PC-3 (cell line): ENCODE results near the gene SLC35F2. TPM values are rescaled to one million over a fixed set of nuclear protein-coding genes. Genes with fewer than 3 reads are reported as not detected.

ENCODE experiments used
- ATAC-seq: fragments of 200-7000 bp; cut with Tn5 transposase; 2 replicates; pipeline ENCODE4 v1.9.1; 2020; ENCODE audit warnings: mild to moderate bottlenecking, moderate library complexity
- BruUV-seq: library from RNA; stranded (reverse); fragments of 400-500 nt; replicated peaks from 2 replicates; lab custom pipeline; 2021; lab: Mats Ljungman, UMichigan
- CTCF ChIA-PET: fragments of 300-600 bp; sonication (Branson Sonifier 250); formaldehyde crosslinking; loops from one replicate; lab custom pipeline; 2022; ENCODE audit warnings: antibody characterized with exemption; lab: Charles Lee
- POLR2A ChIA-PET: fragments of 300-600 bp; sonication (Branson Sonifier 250); formaldehyde crosslinking; loops from one replicate; lab custom pipeline; 2022; ENCODE audit warnings: antibody characterized with exemption; ENCODE audit not compliant: unreplicated experiment; lab: Charles Lee
- DNase-seq: peaks from one replicate; pipeline ENCODE4 v3.0.0-alpha.2; 2015
- H2AFZ ChIP-seq: fragments of 300-600 bp; sonication (generic); 2 replicates; pipeline ENCODE4 v1.6.0; 2016; ENCODE audit warnings: antibody characterized with exemption, low read length
- H3F3A ChIP-seq: fragments of 300-600 bp; sonication (generic); one replicate; pipeline ENCODE4 v1.6.0; 2017; ENCODE audit warnings: antibody characterized with exemption, low read length, control low read depth, mild to moderate bottlenecking; ENCODE audit not compliant: unreplicated experiment
- H3K27ac ChIP-seq: fragments of 300-600 bp; sonication (generic); 2 replicates; pipeline ENCODE4 v1.5.1; 2016; ENCODE audit warnings: mild to moderate bottlenecking, low read length
- H3K27me3 ChIP-seq: fragments of 300-600 bp; sonication (generic); 2 replicates; pipeline ENCODE4 v1.6.1; 2016; ENCODE audit warnings: low read length, mixed read lengths
- H3K36me3 ChIP-seq: fragments of 300-600 bp; sonication (generic); 2 replicates; pipeline ENCODE4 v1.6.1; 2016; ENCODE audit warnings: low read depth, mixed run types, low read length, mixed read lengths
- H3K4me1 ChIP-seq: fragments of 300-600 bp; sonication (generic); 2 replicates; pipeline ENCODE4 v1.5.1; 2016; ENCODE audit warnings: low read length; ENCODE audit not compliant: insufficient read depth
- H3K4me2 ChIP-seq: fragments of 300-600 bp; sonication (generic); 2 replicates; pipeline ENCODE4 v1.6.0; 2016; ENCODE audit warnings: low read length
- H3K4me3 ChIP-seq: fragments of 300-600 bp; sonication (generic); 2 replicates; pipeline ENCODE4 v1.5.1; 2016; ENCODE audit warnings: mild to moderate bottlenecking, low read length, mixed read lengths
- H3K79me2 ChIP-seq: fragments of 300-600 bp; sonication (generic); 2 replicates; pipeline ENCODE4 v1.6.1; 2017; ENCODE audit warnings: low read length, mixed read lengths
- H3K9ac ChIP-seq: fragments of 300-600 bp; sonication (generic); 2 replicates; pipeline ENCODE4 v1.6.0; 2016; ENCODE audit warnings: mild to moderate bottlenecking, low read length
- H3K9me2 ChIP-seq: fragments of 300-600 bp; sonication (generic); replicated peaks from 2 replicates; pipeline ENCODE4 v1.6.1; 2016; ENCODE audit warnings: mixed run types, low read length, mixed read lengths
- H3K9me3 ChIP-seq: fragments of 300-600 bp; sonication (generic); 2 replicates; pipeline ENCODE4 v1.6.1; 2016; ENCODE audit warnings: low read length, mixed read lengths
- H4K20me1 ChIP-seq: fragments of 300-600 bp; sonication (generic); 2 replicates; pipeline ENCODE4 v1.6.1; 2016; ENCODE audit warnings: low read length, mixed read lengths
- EZH2 ChIP-seq: fragments of 300-600 bp; sonication (generic); IDR thresholded peaks from one replicate; pipeline ENCODE4 v1.6.1; 2017; ENCODE audit warnings: antibody characterized with exemption, mild to moderate bottlenecking, low read length; ENCODE audit not compliant: unreplicated experiment
- EZH2phosphoT487 ChIP-seq: fragments of 300-600 bp; sonication (generic); IDR thresholded peaks from 2 replicates; pipeline ENCODE4 v1.6.1; 2018; ENCODE audit warnings: mild to moderate bottlenecking, antibody characterized with exemption, low read length, borderline replicate concordance
- intact Hi-C: fragments of 100-400 bp; cut with micrococcal nuclease; formaldehyde crosslinking; loops from 2 replicates; pipeline ENCODE4 v1.9.0; 2023
- total RNA-seq: library from RNA; depleted of rRNA; stranded (reverse); fragments of >200 nt; gene quantifications from 2 replicates; pipeline ENCODE4 v1.2.3, GENCODE V29; 2014
- TF ChIP-seq, protein P1 (sequence below): fragments of 300-600 bp; sonication (generic); conservative IDR thresholded peaks from 2 replicates; pipeline ENCODE4 v1.5.1; 2017; ENCODE audit warnings: antibody characterized with exemption, low read depth, mild to moderate bottlenecking, low read length

SLC35F2 gene
- total RNA-seq, 1 experiment from 2014 or later, result 210 TPM

DNA sequence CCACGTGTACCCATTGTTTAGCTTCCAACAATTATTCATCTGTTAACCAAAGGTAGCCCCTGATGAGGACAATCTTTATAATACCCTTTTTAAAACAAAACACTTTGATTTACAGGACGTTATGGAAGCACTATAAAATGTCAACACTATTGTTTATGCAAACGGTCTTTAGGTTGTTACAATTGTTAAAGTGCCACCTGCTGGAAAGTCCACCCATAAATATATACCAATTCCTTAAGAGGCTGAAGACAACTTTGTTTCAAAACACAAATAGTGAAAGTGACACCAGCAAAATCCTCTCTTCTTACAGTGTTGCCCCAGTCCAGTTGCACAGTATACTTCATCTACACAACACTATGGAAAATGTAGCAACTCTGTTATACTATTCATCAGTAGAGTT, 77.8 kb downstream of the SLC35F2 start:
- Histone ChIP-seq H3K4me3 (no peak overlapping the region), H3K79me2 (no peaks in the 10 kb centered on the region), H3F3A (no peaks in the 10 kb centered on the region), H3K27me3 (no peaks in the 10 kb centered on the region), H3K9ac (no peak overlapping the region), H3K9me3 (no peaks in the 10 kb centered on the region), H4K20me1 (no peaks in the 10 kb centered on the region), H3K4me1 (no peaks in the 10 kb centered on the region; the same call in 1 of the 2 replicates), H3K27ac (no peak overlapping the region), H3K4me2 (peak overlapping the region; percentile 50), H3K36me3 (no peaks in the 10 kb centered on the region), H3K9me2 (no peaks in the 10 kb centered on the region), H2AFZ (peak overlapping the region; percentile 39)
- intact Hi-C loops, result loop anchor here (10.0 kb wide), 1 partner anchor 114 kb away; no protein-coding TSS in a partner anchor
- CTCF ChIA-PET, result no interaction called here
- TF ChIP-seq, protein P1, sequence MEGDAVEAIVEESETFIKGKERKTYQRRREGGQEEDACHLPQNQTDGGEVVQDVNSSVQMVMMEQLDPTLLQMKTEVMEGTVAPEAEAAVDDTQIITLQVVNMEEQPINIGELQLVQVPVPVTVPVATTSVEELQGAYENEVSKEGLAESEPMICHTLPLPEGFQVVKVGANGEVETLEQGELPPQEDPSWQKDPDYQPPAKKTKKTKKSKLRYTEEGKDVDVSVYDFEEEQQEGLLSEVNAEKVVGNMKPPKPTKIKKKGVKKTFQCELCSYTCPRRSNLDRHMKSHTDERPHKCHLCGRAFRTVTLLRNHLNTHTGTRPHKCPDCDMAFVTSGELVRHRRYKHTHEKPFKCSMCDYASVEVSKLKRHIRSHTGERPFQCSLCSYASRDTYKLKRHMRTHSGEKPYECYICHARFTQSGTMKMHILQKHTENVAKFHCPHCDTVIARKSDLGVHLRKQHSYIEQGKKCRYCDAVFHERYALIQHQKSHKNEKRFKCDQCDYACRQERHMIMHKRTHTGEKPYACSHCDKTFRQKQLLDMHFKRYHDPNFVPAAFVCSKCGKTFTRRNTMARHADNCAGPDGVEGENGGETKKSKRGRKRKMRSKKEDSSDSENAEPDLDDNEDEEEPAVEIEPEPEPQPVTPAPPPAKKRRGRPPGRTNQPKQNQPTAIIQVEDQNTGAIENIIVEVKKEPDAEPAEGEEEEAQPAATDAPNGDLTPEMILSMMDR, result peak; percentile 80
- TF ChIP-seq EZH2phosphoT487, result no peak
- POLR2A ChIA-PET, result no interaction called here
- no TSS peak for BruUV-seq
- ATAC-seq (peak; percentile 57), DNase-seq (peak; percentile 63)

DNA sequence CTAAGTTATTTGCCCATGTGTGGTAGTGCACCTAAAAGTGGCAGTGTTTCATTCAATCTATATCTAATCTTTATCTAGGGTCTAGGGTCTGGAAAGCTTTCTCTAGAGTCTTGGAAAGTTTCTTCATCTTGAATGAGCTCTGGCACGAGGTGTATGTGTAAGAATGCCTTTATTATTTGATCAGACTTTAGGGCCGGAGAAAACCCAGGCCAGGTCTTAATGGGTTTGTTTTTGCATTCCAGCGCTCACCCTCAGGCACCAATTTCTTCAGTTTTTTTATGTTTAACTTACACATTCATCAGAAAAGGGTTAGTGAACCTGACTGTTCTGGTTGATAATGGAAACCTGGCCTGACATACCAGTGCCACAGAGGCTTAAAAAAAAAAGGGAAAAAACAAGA, 78.5 kb downstream of the SLC35F2 start:
- BruUV-seq, result no TSS peak
- no peak overlapping the region for H3K4me2 ChIP-seq
- H2AFZ ChIP-seq, result no peak overlapping the region
- no peaks in the 10 kb centered on the region for H3K9me3 ChIP-seq
- ATAC-seq (peak; percentile 45), DNase-seq (no peak)
- no peak overlapping the region for H3K9ac ChIP-seq
- no peaks in the 10 kb centered on the region for H3K79me2 ChIP-seq
- H4K20me1 ChIP-seq, result no peaks in the 10 kb centered on the region
- no peaks in the 10 kb centered on the region for H3F3A ChIP-seq
- H3K4me3 ChIP-seq, result no peak overlapping the region
- TF ChIP-seq EZH2 (no peak), EZH2phosphoT487 (no peak)
- TF ChIP-seq, protein P1, result no peak
- intact Hi-C loops, result loop anchor here (10.0 kb wide), 1 partner anchor 115 kb away; no protein-coding TSS in a partner anchor
- no peak overlapping the region for H3K27ac ChIP-seq
- CTCF ChIA-PET, result no interaction called here
- H3K36me3 ChIP-seq, result no peaks in the 10 kb centered on the region
- no peaks in the 10 kb centered on the region for H3K9me2 ChIP-seq
- H3K4me1 ChIP-seq, result no peaks in the 10 kb centered on the region; the same call in 1 of the 2 replicates
- H3K27me3 ChIP-seq, result no peaks in the 10 kb centered on the region
- POLR2A ChIA-PET, result no interaction called here

DNA sequence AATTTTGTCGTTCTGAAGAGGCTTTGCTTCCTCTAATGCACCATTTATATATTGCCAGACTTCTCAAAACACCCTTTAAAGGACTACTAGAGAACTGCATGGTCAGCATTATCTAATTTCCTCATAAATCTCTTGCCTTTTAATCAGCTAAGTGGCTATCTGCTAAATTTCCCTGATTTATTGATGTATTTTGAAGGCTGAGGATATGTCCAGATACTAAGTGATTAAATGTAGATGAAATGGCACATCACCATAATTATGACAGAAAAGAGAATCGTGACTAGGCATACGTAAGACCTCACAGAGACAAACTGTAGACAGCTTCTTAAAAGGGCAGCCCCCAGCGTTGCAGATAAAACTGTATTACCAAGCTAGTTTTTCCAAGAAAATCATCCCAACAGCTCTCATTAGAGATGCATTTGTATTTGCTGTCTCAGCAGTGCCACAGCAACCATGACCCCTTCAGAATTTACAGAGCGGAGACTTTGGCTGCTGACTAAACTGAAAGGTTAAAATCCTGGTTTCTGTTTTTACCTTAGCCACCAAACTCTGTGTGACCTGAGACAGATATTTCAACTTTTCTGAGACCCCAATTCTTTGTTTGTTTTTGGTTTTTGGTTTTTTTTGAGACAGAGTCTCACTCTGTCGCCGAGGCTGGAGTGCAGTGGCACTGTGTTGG, 79.6 kb downstream of the SLC35F2 start:
- Histone ChIP-seq H3K9me3 (no peaks in the 10 kb centered on the region), H3K9me2 (no peaks in the 10 kb centered on the region), H4K20me1 (no peaks in the 10 kb centered on the region), H3K9ac (no peak overlapping the region), H3K4me1 (no peaks in the 10 kb centered on the region; the same call in 1 of the 2 replicates), H3K79me2 (no peaks in the 10 kb centered on the region), H2AFZ (no peak overlapping the region), H3K4me2 (no peak overlapping the region), H3K27me3 (no peaks in the 10 kb centered on the region), H3K4me3 (no peak overlapping the region), H3K27ac (no peak overlapping the region), H3F3A (no peaks in the 10 kb centered on the region), H3K36me3 (no peaks in the 10 kb centered on the region)
- intact Hi-C loops, result no loop called here
- CTCF ChIA-PET, result interaction anchor here (0.6 kb wide), 1 partner anchor 64 kb away, joined by 3 read pairs; no protein-coding TSS in a partner anchor
- ATAC-seq, result no peak
- DNase-seq, result no peak
- TF ChIP-seq, protein P1, result no peak
- TF ChIP-seq EZH2phosphoT487 (no peak), EZH2 (no peak)
- POLR2A ChIA-PET, result no interaction called here
- BruUV-seq, result no TSS peak
